Ascending aorta (tissue), 2 donors: ENCODE data around the gene TRAPPC11. TPM values are rescaled to one million over a fixed set of nuclear protein-coding genes. Genes with fewer than 3 reads are reported as not detected.

ENCODE experiments used
- DNase-seq, 2 donors: peaks; one replicate each; pipeline ENCODE4 v3.0.0-alpha.2; 2019; ENCODE audit warnings: low spot score in 2 of 2
- H3K27ac ChIP-seq, 2 donors: fragments of 200-600 bp; sonication (generic); one replicate each; pipeline ENCODE4 v1.5.1; 2016 to 2017; ENCODE audit warnings: mild to moderate bottlenecking in 1 of 2
- H3K27me3 ChIP-seq: fragments of 200-600 bp; sonication (generic); one replicate; pipeline ENCODE4 v1.5.1; 2017
- H3K36me3 ChIP-seq, 2 donors: fragments of 200-600 bp; sonication (generic); one replicate each; pipeline ENCODE4 v1.5.1; 2016
- H3K4me1 ChIP-seq, 2 donors: fragments of 200-600 bp; sonication (generic); one replicate each; pipeline ENCODE4 v1.5.1; 2016 to 2017; ENCODE audit warnings: mild to moderate bottlenecking in 1 of 2
- H3K4me3 ChIP-seq, 2 donors: fragments of 200-600 bp; sonication (generic); one replicate each; pipeline ENCODE4 v1.5.1; 2016 to 2017; ENCODE audit warnings: mild to moderate bottlenecking in 1 of 2
- H3K9me3 ChIP-seq, 2 donors: fragments of 200-600 bp; sonication (generic); one replicate each; pipeline ENCODE4 v1.5.1; 2016
- CTCF ChIP-seq, 3 experiments: fragments of 200-600 bp in 2 of 3; fragments of 450-650 bp in 1 of 3; sonication (generic) in 2 of 3; IDR thresholded peaks; one replicate each; pipeline ENCODE4 v1.5.1; 2016 to 2019; ENCODE audit warnings: antibody characterized with exemption in 3 of 3, mild to moderate bottlenecking in 1 of 3, moderate library complexity in 1 of 3
- intact Hi-C: fragments of 100-400 bp; cut with DNase I; formaldehyde crosslinking; loops from one replicate; pipeline ENCODE4 v1.15.1; 2023
- total RNA-seq: library from RNA; depleted of rRNA; stranded (reverse); fragments of >200 nt; gene quantifications from one replicate; pipeline ENCODE4 v1.1.0, GENCODE V29; 2016

TRAPPC11 gene
- total RNA-seq, 1 donor from 2014 or later = 124 TPM

GRCh38 chr4:183635741-183636140 is 23.4 kb upstream of the TRAPPC11 start:
- H3K4me3 ChIP-seq = no peak overlapping the region
- peaks cover 0 to 25% of the 10 kb centered on the region in 2 donors for H3K4me1 ChIP-seq
- DNase-seq = no peak
- no peaks in the 10 kb centered on the region for H3K9me3 ChIP-seq
- no peak for TF ChIP-seq CTCF (IDR thresholded peaks at IDR 0.05)
- H3K36me3 ChIP-seq = no peaks in the 10 kb centered on the region
- intact Hi-C loops = loop anchor here (2.0 kb wide), 1 partner anchor 131 kb away; the partner anchor contains the start of gene ING2
- no peaks in the 10 kb centered on the region for H3K27me3 ChIP-seq
- H3K27ac ChIP-seq = no peak overlapping the region

- Histone ChIP-seq H3K27me3 (no peaks in the 10 kb centered on the region), H3K36me3 (no peaks in the 10 kb centered on the region), H3K4me1 (peaks cover 0 to 25% of the 10 kb centered on the region in 2 donors), H3K4me3 (peak overlapping the region; percentile 29 to 56), H3K9me3 (no peaks in the 10 kb centered on the region), H3K27ac (peak overlapping the region; percentile 77 to 79)
- no peak for TF ChIP-seq CTCF (IDR thresholded peaks at IDR 0.05)
- no peak for DNase-seq
- intact Hi-C loops = loop anchor here (2.0 kb wide), 1 partner anchor 132 kb away; the partner anchor contains the start of gene ING2
Observed at GRCh38 chr4:183636503-183636902, 22.6 kb upstream of the TRAPPC11 start.

GRCh38 chr4:183636923-183637322 is 22.2 kb upstream of the TRAPPC11 start:
- Histone ChIP-seq H3K27me3 (no peaks in the 10 kb centered on the region), H3K4me3 (peak overlapping the region; percentile 29 to 56), H3K4me1 (peaks cover 0 to 22% of the 10 kb centered on the region in 2 donors), H3K36me3 (no peaks in the 10 kb centered on the region), H3K9me3 (no peaks in the 10 kb centered on the region), H3K27ac (peak overlapping the region; percentile 77 to 79)
- DNase-seq = peak in 1 of 2 donors; percentile 80
- intact Hi-C loops = loop anchor here (2.0 kb wide), 1 partner anchor 132 kb away; the partner anchor contains the start of gene ING2
- no peak for TF ChIP-seq CTCF (IDR thresholded peaks at IDR 0.05)

- intact Hi-C loops = loop anchor here (2.0 kb wide), 1 partner anchor 133 kb away; the partner anchor contains the start of gene ING2
- Histone ChIP-seq H3K4me3 (no peak overlapping the region), H3K27me3 (no peaks in the 10 kb centered on the region), H3K9me3 (no peaks in the 10 kb centered on the region), H3K27ac (peak overlapping the region; percentile 77 to 79), H3K4me1 (peaks cover 0 to 22% of the 10 kb centered on the region in 2 donors), H3K36me3 (peaks cover 0 to 1% of the 10 kb centered on the region in 2 donors)
- DNase-seq = no peak
- no peak for TF ChIP-seq CTCF (IDR thresholded peaks at IDR 0.05)
Observed at GRCh38 chr4:183637461-183637860, 21.6 kb upstream of the TRAPPC11 start.

GRCh38 chr4:183638436-183638835 is 20.7 kb upstream of the TRAPPC11 start:
- H3K9me3 ChIP-seq = no peaks in the 10 kb centered on the region
- TF ChIP-seq CTCF (IDR thresholded peaks at IDR 0.05) = no peak
- H3K36me3 ChIP-seq = peaks cover 0 to 3% of the 10 kb centered on the region in 2 donors
- H3K4me3 ChIP-seq = no peak overlapping the region
- no peak for DNase-seq
- intact Hi-C loops = loop anchor here (2.0 kb wide), 1 partner anchor 20 kb away; the partner anchor contains the start of genes RWDD4 and TRAPPC11
- H3K27me3 ChIP-seq = no peaks in the 10 kb centered on the region
- H3K27ac ChIP-seq = peak overlapping the region; percentile 70 to 79
- H3K4me1 ChIP-seq = peaks cover 0 to 22% of the 10 kb centered on the region in 2 donors
